Measurements from ENCODE around the gene ATAT1. TPM values are rescaled to one million over a fixed set of nuclear protein-coding genes. Genes with fewer than 3 reads are reported as not detected.

ATAT1 gene
- total RNA-seq, 2 experiments from 2014 or later: 10.4 to 17.8 TPM

GRCh38 chr6:30615958-30616810 is 10.5 kb upstream of the ATAT1 start:
- Histone ChIP-seq H3K79me2 (ENCODE audit: insufficient read depth, low read depth, low read length) (peaks cover 75% of the 10 kb centered on the region), H3K9me3 (ENCODE audit: low read length) (no peaks in the 10 kb centered on the region), H4K20me1 (ENCODE audit: insufficient read depth, low read length) (peaks cover 25% of the 10 kb centered on the region; the same call in 1 of the 2 replicates), H2AFZ (ENCODE audit: low read length) (no peak overlapping the region), H3K4me1 (ENCODE audit: insufficient read depth, low read length, poor library complexity, severe bottlenecking) (peaks cover 37% of the 10 kb centered on the region), H3K9me2 (ENCODE audit: insufficient read depth, low read length) (no peaks in the 10 kb centered on the region), H3K36me3 (ENCODE audit: insufficient read depth, low read length) (peaks cover 72% of the 10 kb centered on the region), H3K4me3 (ENCODE audit: low read depth, low read length, poor library complexity, severe bottlenecking) (peak overlapping the region; percentile 88), H3K27ac (ENCODE audit: low read depth, low read length, poor library complexity, severe bottlenecking) (peak overlapping the region; percentile 91), H3K4me2 (ENCODE audit: low read length) (peak overlapping the region; percentile 99)
- no peak for TF ChIP-seq EZH2phosphoT487 (IDR thresholded peaks at IDR 0.05; ENCODE audit: borderline replicate concordance, low read depth, low read length)
- no peak for TF ChIP-seq CTCF (conservative IDR thresholded peaks at IDR 0.05; ENCODE audit: low read length)
- DNase-seq (ENCODE audit: low spot score): peak; percentile 66
- POLR2A ChIA-PET: interaction anchor here (0.5 to 2.0 kb wide), 5 partner anchors 50 to 105 kb away, joined by 3 to 8 read pairs (median 3); partner anchors contain the start of gene TUBB
- CTCF ChIA-PET (ENCODE audit: unreplicated experiment): no interaction called here
- no TSS peak for BruUV-seq (replicated peaks)
- intact Hi-C loops (cut with micrococcal nuclease; ENCODE audit: unreplicated experiment): loop anchor here (2.0 to 5.0 kb wide), 5 partner anchors 45 to 586 kb away; partner anchors contain the start of genes ABCF1, FLOT1, GNL1 and IER3

DNA sequence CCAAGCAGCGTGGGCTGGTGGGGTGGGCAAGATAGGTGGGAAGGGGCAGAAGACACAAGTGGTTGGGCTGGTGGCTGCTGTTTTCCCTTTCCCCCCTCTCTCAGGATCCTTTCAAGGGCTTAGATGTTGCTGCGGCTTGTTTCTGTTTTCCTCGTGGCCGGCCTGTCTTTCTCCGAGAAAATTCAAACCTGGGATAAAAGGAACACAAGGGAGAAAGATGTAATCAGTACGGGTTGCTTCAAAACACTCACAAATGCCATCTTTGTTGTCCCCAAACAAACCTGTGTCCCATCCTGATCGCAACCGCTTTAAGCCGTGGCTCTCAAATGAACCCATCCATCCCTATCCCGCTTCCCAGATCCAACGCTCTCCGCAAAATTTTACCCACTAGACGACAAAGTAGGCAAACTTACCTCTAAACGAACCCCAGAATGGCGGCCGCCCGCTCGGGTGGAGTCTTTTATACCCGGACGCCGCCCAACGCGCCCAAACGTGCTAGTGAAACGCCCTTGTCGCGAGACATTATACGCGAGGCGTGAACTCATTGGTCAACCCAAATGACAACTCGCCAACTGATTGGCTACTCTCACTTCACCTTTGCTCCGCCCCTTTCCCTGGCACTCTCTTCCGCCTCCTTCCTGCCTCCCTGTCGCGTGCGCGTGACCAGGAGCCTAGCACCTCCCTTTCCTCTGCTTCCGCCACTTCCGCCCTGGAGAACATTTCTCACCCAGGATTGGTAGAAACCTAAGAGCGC is 9.7 kb upstream of the ATAT1 start, which contains the start of gene PPP1R10:
TSS of gene PPP1R10 (minus strand) at position 433 of the 754 bp plus-strand sequence. CDS start 7,299 bp downstream, outside the sequence.
- peaks cover 69% of the 10 kb centered on the region for H3K79me2 ChIP-seq (ENCODE audit: insufficient read depth, low read depth, low read length)
- peak within 1 kb of the TSS; percentile 24; the same call in 1 of the 2 replicates for H2AFZ ChIP-seq (ENCODE audit: low read length)
- no peaks in the 10 kb centered on the region for H3K9me3 ChIP-seq (ENCODE audit: low read length)
- BruUV-seq (replicated peaks): TSS peak; percentile 87
- H3K4me1 ChIP-seq (ENCODE audit: insufficient read depth, low read length, poor library complexity, severe bottlenecking): peaks cover 37% of the 10 kb centered on the region
- peak within 1 kb of the TSS; percentile 91 for H3K27ac ChIP-seq (ENCODE audit: low read depth, low read length, poor library complexity, severe bottlenecking)
- intact Hi-C loops (cut with micrococcal nuclease; ENCODE audit: unreplicated experiment): loop anchor here (1.0 to 5.0 kb wide), 6 partner anchors 30 to 585 kb away; partner anchors contain the start of genes ABCF1, C6orf136, FLOT1 and IER3
- H3K9me2 ChIP-seq (ENCODE audit: insufficient read depth, low read length): no peaks in the 10 kb centered on the region
- H3K36me3 ChIP-seq (ENCODE audit: insufficient read depth, low read length): peaks cover 71% of the 10 kb centered on the region
- H4K20me1 ChIP-seq (ENCODE audit: insufficient read depth, low read length): peaks cover 19% of the 10 kb centered on the region; the same call in 1 of the 2 replicates
- CTCF ChIA-PET (ENCODE audit: unreplicated experiment): interaction anchor here (0.6 kb wide), 1 partner anchor 90 kb away, joined by 4 read pairs; no protein-coding TSS in a partner anchor
- POLR2A ChIA-PET: interaction anchor here (0.6 to 1.6 kb wide), 3 partner anchors 32 to 142 kb away, joined by 3 to 4 read pairs (median 4); no protein-coding TSS in a partner anchor
- H3K4me2 ChIP-seq (ENCODE audit: low read length): peak within 1 kb of the TSS; percentile 99
- TF ChIP-seq EZH2phosphoT487 (IDR thresholded peaks at IDR 0.05; ENCODE audit: borderline replicate concordance, low read depth, low read length): no peak
- TF ChIP-seq CTCF (conservative IDR thresholded peaks at IDR 0.05; ENCODE audit: low read length): no peak
- H3K4me3 ChIP-seq (ENCODE audit: low read depth, low read length, poor library complexity, severe bottlenecking): peak within 1 kb of the TSS; percentile 88
- DNase-seq (ENCODE audit: low spot score): peak; percentile 100

Data from OCI-LY7 (cell line).